ENCODE measurements around the gene SYNDIG1.

The SYNDIG1 gene

GRCh38 chr20:24529369-24529719, 59.9 kb downstream of the SYNDIG1 start:
- DNase-seq: no peak

GRCh38 chr20:24530131-24530680, 60.8 kb downstream of the SYNDIG1 start:
- peak; percentile 56 for DNase-seq

- DNase-seq: no peak
Observed at GRCh38 chr20:24531202-24531601, 61.8 kb downstream of the SYNDIG1 start.

- DNase-seq: no peak
Observed at GRCh38 chr20:24531631-24532419, 62.4 kb downstream of the SYNDIG1 start.

GRCh38 chr20:24533449-24533848, 64.0 kb downstream of the SYNDIG1 start:
- no peak for DNase-seq

- DNase-seq: no peak
Observed at GRCh38 chr20:24534282-24534681, 64.9 kb downstream of the SYNDIG1 start.

- peak; percentile 57 for DNase-seq
Observed at GRCh38 chr20:24535941-24536730, 66.7 kb downstream of the SYNDIG1 start.

GRCh38 chr20:24537210-24537609, 67.8 kb downstream of the SYNDIG1 start:
- no peak for DNase-seq

GRCh38 chr20:24542721-24543120, 73.3 kb downstream of the SYNDIG1 start:
- DNase-seq: no peak

GRCh38 chr20:24543168-24543567, 73.7 kb downstream of the SYNDIG1 start:
- no peak for DNase-seq

GRCh38 chr20:24543741-24544140, 74.3 kb downstream of the SYNDIG1 start:
- no peak for DNase-seq

GRCh38 chr20:24544371-24544770, 74.9 kb downstream of the SYNDIG1 start:
- DNase-seq: no peak

GRCh38 chr20:24545168-24545567, 75.7 kb downstream of the SYNDIG1 start:
- DNase-seq: no peak

GRCh38 chr20:24546232-24546892, 76.9 kb downstream of the SYNDIG1 start:
- DNase-seq: no peak

GRCh38 chr20:24547967-24548366, 78.5 kb downstream of the SYNDIG1 start:
- no peak for DNase-seq

GRCh38 chr20:24559114-24559732, 89.8 kb downstream of the SYNDIG1 start:
- DNase-seq: no peak

GRCh38 chr20:24560571-24561491, 91.4 kb downstream of the SYNDIG1 start:
- peak; percentile 43 for DNase-seq

GRCh38 chr20:24565835-24566351, 96.5 kb downstream of the SYNDIG1 start:
- DNase-seq: no peak

GRCh38 chr20:24566656-24567055, 97.2 kb downstream of the SYNDIG1 start:
- DNase-seq: no peak

GRCh38 chr20:24567508-24567907, 98.1 kb downstream of the SYNDIG1 start:
- DNase-seq: no peak

GRCh38 chr20:24568842-24569241, 99.4 kb downstream of the SYNDIG1 start:
- no peak for DNase-seq
